Measurements from ENCODE around the gene ZXDC.

Gene ZXDC

DNA sequence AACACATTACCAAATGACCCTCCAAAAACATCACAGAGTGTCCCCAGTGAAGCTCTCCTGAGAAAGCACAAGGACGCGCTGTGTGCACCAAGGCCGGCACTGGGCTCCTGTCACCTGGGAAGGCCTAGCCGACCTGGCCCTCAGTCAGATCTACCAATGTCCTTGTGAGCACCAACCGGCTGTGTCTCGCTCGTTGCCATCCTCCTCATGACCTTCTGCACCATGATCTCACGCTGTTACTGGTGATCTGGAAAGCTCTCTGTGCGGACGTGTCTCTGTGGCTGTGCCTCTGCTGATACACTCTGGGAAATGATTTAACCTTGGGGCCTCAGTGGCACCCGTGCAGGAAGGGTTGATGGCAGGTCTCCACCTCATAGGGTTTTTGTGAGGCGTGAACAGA lies 24.2 kb downstream of the ZXDC start:
- DNase-seq (ENCODE audit: extremely low read depth, insufficient read length), result no peak
- TF ChIP-seq, protein P1, sequence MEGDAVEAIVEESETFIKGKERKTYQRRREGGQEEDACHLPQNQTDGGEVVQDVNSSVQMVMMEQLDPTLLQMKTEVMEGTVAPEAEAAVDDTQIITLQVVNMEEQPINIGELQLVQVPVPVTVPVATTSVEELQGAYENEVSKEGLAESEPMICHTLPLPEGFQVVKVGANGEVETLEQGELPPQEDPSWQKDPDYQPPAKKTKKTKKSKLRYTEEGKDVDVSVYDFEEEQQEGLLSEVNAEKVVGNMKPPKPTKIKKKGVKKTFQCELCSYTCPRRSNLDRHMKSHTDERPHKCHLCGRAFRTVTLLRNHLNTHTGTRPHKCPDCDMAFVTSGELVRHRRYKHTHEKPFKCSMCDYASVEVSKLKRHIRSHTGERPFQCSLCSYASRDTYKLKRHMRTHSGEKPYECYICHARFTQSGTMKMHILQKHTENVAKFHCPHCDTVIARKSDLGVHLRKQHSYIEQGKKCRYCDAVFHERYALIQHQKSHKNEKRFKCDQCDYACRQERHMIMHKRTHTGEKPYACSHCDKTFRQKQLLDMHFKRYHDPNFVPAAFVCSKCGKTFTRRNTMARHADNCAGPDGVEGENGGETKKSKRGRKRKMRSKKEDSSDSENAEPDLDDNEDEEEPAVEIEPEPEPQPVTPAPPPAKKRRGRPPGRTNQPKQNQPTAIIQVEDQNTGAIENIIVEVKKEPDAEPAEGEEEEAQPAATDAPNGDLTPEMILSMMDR (IDR thresholded peaks at IDR 0.05; ENCODE audit: insufficient read depth, low read length, poor library complexity, severe bottlenecking), result no peak
- H3K4me3 ChIP-seq (replicated peaks; ENCODE audit: low read depth, low read length), result no peak overlapping the region
- no peaks in the 10 kb centered on the region for H3K27me3 ChIP-seq (replicated peaks; ENCODE audit: control insufficient read depth, insufficient read depth, low read length)
- H3K36me3 ChIP-seq (ENCODE audit: control insufficient read depth, insufficient read depth, low read length), result peaks cover 8% of the 10 kb centered on the region

DNA sequence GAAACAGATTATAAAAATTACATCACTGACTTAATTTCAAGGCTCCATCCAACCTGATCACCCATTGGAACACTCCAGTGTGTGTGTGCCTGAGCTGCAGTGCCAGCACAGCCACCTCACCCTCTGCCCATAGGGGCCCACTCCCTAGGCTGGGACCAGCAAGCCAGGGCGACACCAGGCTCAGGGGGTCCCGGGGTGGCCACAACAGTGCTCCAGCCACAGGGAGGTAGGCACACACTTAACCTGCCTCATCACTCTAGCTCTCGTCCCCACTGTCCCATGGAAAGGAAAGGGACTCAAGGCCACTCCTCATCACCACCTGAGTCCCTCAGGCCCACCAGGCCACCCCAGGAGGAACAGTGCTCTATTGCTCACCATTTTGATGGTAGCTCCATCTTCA lies 24.9 kb downstream of the ZXDC start:
- TF ChIP-seq, protein P1 (IDR thresholded peaks at IDR 0.05; ENCODE audit: insufficient read depth, low read length, poor library complexity, severe bottlenecking), result no peak
- DNase-seq (ENCODE audit: extremely low read depth, insufficient read length), result no peak
- Histone ChIP-seq H3K4me3 (replicated peaks; ENCODE audit: low read depth, low read length) (no peak overlapping the region), H3K27me3 (replicated peaks; ENCODE audit: control insufficient read depth, insufficient read depth, low read length) (no peaks in the 10 kb centered on the region), H3K36me3 (ENCODE audit: control insufficient read depth, insufficient read depth, low read length) (peaks cover 10% of the 10 kb centered on the region)

DNA sequence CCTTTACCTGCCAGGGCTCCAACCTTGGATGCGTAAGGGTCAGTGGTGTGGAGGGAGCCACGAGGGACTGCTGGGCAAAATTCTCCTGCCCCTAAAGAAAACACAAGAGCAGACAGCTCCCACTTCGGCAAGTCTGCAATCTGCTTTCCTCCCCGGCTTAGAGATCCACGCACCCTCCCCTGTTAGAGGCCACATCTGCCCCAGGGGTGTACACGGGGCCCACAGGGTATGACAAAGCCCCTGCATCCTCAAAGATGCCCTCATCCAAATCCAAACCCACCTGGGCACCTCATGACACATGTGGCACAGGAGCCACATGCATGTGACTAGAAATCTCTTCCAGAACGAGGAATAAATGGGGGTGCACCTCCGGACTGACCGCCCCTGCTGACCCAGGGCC lies 25.5 kb downstream of the ZXDC start:
- H3K36me3 ChIP-seq (ENCODE audit: control insufficient read depth, insufficient read depth, low read length), result peaks cover 10% of the 10 kb centered on the region
- no peak for DNase-seq (ENCODE audit: extremely low read depth, insufficient read length)
- TF ChIP-seq, protein P1 (IDR thresholded peaks at IDR 0.05; ENCODE audit: insufficient read depth, low read length, poor library complexity, severe bottlenecking), result no peak
- H3K27me3 ChIP-seq (replicated peaks; ENCODE audit: control insufficient read depth, insufficient read depth, low read length), result no peaks in the 10 kb centered on the region
- H3K4me3 ChIP-seq (replicated peaks; ENCODE audit: low read depth, low read length), result no peak overlapping the region

DNA sequence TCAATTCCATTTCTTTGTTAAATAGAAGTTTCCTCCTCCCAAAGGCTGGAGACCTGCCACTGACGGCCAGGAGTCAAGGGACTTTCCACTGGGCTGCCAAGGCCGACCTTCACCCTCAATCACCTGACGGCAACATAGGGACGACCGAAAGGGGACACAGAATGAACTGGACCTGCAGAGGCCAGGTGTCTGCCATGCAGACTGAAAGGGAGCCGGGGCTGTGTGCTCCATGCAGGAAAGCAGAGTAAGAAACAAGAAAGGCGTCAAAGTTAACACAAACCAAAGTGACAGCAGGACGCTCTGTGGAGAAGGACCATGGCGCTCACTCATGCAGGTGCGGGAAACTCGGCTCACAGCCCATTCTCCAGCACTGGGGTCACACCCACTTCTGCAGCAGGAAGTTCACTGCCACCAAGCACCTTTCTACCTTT lies 26.1 kb downstream of the ZXDC start:
- Histone ChIP-seq H3K36me3 (ENCODE audit: control insufficient read depth, insufficient read depth, low read length) (peaks cover 10% of the 10 kb centered on the region), H3K27me3 (replicated peaks; ENCODE audit: control insufficient read depth, insufficient read depth, low read length) (no peaks in the 10 kb centered on the region), H3K4me3 (replicated peaks; ENCODE audit: low read depth, low read length) (no peak overlapping the region)
- TF ChIP-seq, protein P1 (IDR thresholded peaks at IDR 0.05; ENCODE audit: insufficient read depth, low read length, poor library complexity, severe bottlenecking), result no peak
- no peak for DNase-seq (ENCODE audit: extremely low read depth, insufficient read length)

DNA sequence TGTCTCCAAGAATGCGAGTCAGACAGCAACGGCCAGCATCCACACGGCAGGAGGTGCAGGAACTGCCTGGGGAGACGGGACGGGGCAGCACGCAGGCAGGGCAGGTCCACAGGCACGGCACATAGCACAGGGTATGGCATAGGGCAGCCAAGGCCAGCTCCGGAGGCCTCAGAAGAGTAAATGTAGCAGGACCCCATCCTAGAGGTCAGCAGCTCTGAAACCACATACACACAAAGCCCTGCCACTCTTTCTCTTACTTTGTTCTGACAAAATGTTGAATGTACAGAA lies 26.9 kb downstream of the ZXDC start:
- TF ChIP-seq, protein P1 (IDR thresholded peaks at IDR 0.05; ENCODE audit: insufficient read depth, low read length, poor library complexity, severe bottlenecking), result no peak

DNA sequence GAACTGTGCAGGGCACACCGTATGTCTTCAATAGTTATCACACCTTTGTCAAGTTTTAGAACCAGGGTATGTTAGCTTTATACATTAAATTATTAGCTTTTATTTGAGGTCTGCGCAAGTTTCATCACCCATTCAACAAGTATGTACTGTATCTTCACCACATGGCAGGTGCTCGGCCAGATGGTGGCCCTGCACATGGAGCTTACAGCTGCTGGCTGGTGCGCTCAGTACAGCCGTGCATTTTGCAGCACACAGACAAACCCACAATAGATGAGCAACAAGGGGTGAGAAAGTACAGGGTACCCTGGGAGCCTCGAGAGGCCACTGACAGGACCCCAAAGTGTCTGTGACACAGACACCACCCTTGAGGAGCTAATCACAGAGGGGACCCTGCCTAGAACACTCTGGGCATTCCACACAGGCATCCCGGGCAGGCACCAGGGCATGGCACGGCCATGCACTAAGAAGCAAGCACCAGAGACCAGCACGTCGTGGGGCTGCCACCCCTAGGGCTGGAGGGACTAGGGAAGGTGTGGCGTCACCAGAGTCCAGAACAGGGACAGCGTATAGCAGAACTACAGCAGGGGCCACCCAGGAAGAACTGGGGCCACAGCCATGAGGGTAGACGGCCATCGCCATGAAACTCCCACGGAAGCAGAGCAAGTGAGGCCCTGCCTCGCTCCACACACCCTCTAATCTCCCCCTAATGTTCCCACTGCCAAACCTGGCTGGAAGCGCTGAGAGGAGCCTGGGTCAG lies 27.4 kb downstream of the ZXDC start:
- H3K4me3 ChIP-seq (replicated peaks; ENCODE audit: low read depth, low read length), result no peak overlapping the region
- TF ChIP-seq, protein P1 (IDR thresholded peaks at IDR 0.05; ENCODE audit: insufficient read depth, low read length, poor library complexity, severe bottlenecking), result no peak
- no peak for DNase-seq (ENCODE audit: extremely low read depth, insufficient read length)
- peaks cover 10% of the 10 kb centered on the region for H3K36me3 ChIP-seq (ENCODE audit: control insufficient read depth, insufficient read depth, low read length)
- H3K27me3 ChIP-seq (replicated peaks; ENCODE audit: control insufficient read depth, insufficient read depth, low read length), result no peaks in the 10 kb centered on the region

More for the DNA sequence above, 26.9 kb downstream of the ZXDC start:
- H3K27me3 ChIP-seq (replicated peaks; ENCODE audit: control insufficient read depth, insufficient read depth, low read length), result no peaks in the 10 kb centered on the region
- DNase-seq (ENCODE audit: extremely low read depth, insufficient read length), result no peak
- H3K36me3 ChIP-seq (ENCODE audit: control insufficient read depth, insufficient read depth, low read length), result peaks cover 10% of the 10 kb centered on the region
- H3K4me3 ChIP-seq (replicated peaks; ENCODE audit: low read depth, low read length), result no peak overlapping the region

All from GM06990 (cell line).